Retina (tissue), 1 donor: Measurements from ENCODE around the gene TERT.

Source experiments
- DNase-seq: peaks from one replicate; pipeline ENCODE4 v3.0.0-alpha.2; 2016

TERT gene

GRCh38 chr5:1255081-1255561, 39.7 kb downstream of the TERT start:
- DNase-seq: no peak

DNA sequence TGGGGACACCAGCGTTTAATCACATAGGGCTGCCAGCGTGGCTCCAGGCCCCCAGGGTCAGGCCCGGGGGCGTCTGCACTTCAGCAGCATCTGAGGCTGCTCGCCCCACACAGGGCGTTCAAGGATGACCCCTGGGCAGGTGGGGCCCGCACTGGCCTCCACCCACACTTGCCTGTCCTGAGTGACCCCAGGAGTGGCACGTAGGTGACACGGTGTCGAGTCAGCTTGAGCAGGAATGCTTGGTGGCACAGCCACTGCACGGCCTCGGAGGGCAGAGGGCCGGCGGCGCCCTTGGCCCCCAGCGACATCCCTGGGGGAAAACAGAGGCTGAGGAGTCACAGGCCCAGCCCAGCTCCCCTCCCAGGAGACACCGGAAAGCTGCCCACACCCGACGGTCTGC, 40.7 kb downstream of the TERT start:
- no peak for DNase-seq

- no peak for DNase-seq
Observed at GRCh38 chr5:1253456-1254105, 41.3 kb downstream of the TERT start.

- no peak for DNase-seq
Observed at GRCh38 chr5:1252681-1253080, 42.2 kb downstream of the TERT start.

- DNase-seq: no peak
Observed at GRCh38 chr5:1251678-1252580, 42.9 kb downstream of the TERT start.

- no peak for DNase-seq
Observed at GRCh38 chr5:1249366-1250280, 45.2 kb downstream of the TERT start.

DNA sequence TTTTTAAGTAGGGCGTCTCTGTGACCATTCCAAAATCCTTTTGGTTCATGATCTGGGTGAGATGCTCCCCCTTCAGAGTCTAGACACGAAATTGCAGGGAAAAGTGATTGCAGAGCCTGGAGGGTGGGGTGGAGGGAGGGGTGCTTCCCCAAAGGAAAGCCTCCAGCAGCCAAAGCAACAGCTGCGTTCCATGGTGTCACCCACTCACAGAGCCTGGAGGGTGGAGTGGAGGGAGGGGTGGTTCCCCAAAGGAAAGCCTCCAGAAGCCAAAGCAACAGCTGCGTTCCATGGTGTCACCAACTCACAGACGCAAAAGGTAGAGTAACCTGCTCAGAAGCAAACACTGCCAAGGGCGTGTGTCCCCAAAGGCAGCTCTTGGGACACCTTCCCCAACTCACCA, 47.1 kb downstream of the TERT start:
- DNase-seq: no peak

DNA sequence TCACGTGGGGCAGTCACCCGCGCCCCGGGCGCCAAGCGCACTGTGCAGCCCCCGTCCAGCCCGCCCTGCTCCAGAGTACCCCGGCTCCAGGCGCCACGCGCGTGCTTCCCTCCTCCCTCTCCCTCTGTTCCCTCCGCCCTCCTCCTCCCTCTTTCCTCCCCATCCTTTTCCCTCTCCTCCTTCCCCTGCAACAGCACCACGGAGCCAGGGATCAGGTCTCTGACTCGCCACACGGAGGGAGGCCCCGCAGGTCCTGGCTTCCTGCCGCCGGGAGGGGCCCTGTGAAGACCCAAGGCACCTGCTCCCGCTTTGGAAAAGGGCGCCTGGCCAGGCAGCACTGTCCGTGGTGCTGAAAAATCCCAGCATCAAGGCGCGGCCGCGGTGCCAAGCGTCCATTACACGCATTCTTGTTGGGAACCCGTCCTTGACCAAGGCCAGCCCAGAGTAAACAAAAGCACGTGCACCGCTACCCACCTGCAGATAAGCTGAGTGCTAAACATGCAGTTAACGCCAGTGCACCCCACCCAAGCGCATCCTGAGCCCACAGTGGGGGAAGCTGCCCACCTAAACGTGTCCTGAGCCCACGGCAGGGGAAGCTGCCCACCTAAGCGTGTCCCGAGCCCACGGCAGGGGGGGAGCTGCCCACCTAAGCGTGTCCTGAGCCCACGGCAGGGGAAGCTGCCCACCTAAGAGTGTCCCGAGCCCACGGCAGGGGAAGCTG, 48.0 kb downstream of the TERT start:
- peak; percentile 71 for DNase-seq

DNA sequence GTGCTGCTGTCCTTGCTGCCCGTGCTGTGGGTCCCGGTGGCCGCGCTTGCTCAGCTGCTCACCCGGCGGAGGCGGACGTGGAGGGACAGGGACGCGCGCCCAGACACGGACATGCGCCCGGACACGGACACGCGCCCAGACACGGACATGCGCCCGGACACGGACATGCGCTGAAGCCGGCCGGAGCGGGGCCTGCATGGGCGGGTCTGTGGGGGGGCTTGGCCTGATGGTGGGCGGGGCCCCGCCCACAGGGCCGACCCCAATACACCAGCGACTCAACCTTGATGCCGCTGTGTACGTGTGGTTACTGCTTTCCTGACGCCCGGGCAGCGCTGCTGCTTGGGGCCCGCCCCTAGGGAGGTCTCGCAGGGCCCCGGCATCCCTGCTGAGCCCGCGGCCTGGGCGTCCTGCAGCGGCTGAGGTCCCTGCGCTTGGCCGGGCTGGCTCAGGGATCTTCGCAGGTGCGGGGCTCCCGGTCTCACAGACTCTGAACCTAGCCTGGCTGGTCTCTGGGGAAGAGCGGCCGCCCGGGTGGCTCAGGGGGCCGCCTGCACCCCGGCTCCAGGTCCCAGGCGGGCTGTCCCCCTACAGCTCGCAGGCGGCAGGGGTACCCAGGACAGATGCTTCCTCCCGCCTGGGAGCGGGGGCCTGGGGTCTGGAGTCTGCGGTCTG, 48.8 kb downstream of the TERT start:
- DNase-seq: peak; percentile 69

DNA sequence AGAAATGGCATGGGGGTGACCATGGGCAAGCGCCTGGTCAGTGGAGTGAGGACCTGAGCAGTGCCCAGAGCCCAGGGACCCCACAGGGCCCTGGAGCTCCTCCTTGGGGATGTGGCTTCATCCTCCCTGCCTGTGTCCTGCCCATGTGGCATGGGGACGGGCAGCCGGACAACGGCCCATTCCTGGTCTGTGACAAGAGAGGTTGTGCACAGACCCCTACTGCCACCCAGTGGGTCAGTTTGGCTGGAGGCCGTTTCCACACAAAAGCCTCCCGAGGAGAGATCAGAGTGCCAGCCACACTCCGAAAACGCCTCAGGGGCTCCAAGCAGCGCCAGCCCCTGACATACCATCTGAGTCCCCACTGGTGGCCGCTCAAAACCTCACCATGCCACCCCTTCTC, 49.9 kb downstream of the TERT start:
- DNase-seq: no peak

- no peak for DNase-seq
Observed at GRCh38 chr5:1244255-1244654, 50.6 kb downstream of the TERT start.

DNA sequence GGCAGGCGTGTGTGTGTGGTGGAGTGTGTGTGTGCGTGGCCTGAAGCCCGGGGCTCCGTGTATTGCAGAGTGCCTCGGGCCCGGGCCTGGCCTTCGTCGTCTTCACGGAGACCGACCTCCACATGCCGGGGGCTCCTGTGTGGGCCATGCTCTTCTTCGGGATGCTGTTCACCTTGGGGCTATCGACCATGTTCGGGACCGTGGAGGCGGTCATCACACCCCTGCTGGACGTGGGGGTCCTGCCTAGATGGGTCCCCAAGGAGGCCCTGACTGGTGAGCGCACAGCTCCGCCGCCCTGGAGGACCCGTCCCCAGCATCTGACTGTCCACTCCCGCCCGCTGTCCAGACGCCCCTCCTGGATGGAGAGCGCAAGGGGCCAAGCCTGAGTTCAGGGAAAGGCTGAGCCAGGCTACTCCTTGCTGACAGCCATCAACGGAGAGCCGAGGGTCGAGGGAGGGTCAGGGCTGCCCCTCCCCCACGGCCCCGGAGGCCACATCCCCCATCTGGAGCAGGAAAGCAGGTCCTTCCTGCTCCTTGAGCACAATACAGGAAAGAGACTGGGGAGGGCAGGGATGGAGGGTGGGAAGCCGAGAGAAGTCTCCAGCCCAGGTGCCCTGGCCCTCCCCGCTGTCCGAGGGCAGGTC, 51.3 kb downstream of the TERT start:
- no peak for DNase-seq

- no peak for DNase-seq
Observed at GRCh38 chr5:1242733-1243486, 52.0 kb downstream of the TERT start.

DNA sequence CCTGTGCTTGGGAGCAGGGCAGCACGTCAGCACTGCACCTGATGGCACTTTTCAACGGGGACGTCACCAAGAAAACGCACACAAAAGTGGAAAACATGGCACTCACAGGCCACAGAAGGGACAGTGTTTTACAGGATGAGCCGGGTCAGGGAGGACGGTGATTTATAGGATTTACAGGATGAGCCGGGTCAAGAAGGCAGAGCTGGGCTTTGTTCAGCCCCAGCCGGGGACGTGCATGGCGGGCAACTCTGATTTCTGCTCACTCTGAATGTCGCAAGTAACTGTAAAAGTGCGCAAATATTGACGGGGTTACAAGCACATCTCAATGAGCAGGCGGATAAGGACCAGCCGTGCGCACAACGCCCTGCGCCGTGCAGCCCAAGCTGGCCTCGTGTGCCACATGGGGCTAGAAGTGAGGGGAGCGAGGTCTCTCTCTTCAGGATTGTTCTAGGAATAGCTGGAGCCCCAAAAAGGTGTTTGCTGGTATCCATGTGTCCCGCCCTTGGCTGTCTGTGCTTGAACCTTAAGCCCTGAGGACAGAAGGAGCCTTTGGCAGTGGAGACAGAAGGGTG, 53.3 kb downstream of the TERT start:
- no peak for DNase-seq

GRCh38 chr5:1240496-1241260, 54.2 kb downstream of the TERT start:
- no peak for DNase-seq

DNA sequence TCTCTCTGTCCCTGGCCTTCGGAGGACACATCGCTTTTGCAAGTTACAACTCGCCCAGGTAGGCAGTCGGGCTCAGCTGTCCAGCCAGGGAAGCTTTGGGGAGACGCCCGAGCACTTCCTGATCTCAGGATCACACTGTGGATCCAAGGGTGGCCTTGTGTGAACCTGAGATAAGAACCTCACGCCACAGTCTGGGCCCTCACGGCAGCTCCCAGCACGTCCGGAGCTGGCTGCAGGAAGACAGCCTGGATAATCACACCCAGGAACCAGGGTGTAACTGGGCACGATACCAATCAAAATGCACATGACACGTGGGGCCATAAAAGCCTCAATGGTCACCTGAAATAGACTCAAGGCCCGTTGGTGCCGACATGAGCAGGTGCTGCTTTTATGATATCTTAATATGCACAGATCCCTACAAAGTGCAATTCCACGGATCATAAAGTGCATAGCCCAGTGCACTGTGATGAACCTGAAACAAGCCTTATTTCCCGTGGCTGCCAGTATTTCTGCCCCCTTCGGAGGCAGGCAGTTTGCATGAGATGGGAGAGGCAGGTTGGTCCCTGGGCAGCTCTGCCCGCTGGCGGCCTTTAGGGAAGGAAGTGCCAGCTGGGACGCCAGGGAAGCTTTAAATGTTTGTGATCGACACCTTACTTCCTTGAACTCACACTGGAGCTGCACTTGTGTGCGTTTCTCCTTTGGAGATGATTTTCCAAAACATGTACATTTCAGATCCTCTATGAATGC, 55.2 kb downstream of the TERT start:
- no peak for DNase-seq

DNA sequence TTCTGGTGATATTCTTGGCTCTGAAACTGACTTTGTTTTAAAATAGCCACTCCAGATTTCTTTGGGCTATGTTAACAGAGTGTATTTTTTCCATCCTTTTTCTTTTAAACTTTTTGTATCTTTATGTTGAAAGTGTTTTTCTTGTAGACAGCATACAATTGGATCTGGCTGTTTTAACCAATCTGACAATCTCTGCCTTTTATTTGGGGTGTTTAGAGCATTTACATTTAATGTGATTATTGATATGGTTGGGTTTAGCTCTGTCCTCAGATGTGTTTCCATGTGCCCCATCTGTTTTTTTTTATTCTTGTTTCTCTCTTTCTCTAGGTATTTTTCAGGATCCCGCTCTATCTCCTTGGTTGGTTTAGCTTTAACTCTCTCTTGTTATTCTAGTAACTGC, 59.0 kb downstream of the TERT start:
- no peak for DNase-seq

- no peak for DNase-seq
Observed at GRCh38 chr5:1235379-1235778, 59.5 kb downstream of the TERT start.

GRCh38 chr5:1232780-1233179, 62.1 kb downstream of the TERT start:
- DNase-seq: no peak
